ENCODE measurements around the gene LACTBL1.

The LACTBL1 gene

GRCh38 chr1:22914633-22915217 is 57.9 kb downstream of the LACTBL1 start:
- in situ Hi-C loops (cut with MboI; ENCODE audit: low sequenced_read_pairs): no loop called here

DNA sequence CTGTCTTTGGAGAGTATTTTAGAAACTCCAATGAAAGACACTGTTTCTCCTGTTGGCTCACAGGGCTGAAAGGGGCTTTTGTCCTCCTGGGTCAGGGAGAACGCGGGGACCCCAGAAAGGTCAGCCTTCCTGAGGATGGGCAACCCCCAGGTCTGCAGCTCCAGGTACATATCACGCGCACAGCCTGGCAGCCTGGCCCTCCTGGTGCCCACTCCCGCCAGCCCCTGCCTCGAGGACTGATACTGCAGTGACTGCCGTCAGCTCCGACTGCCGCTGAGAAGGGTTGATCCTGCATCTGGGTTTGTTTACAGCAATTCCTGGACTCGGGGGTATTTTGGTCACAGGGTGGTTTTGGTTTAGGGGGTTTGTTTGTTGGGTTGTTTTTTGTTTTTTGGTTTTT is 58.5 kb downstream of the LACTBL1 start:
- in situ Hi-C loops (cut with MboI; ENCODE audit: low sequenced_read_pairs): no loop called here

- in situ Hi-C loops (cut with MboI; ENCODE audit: low sequenced_read_pairs): no loop called here
These were observed 59.1 kb downstream of the LACTBL1 start for GRCh38 chr1:22913421-22914141.

- in situ Hi-C loops (cut with MboI; ENCODE audit: low sequenced_read_pairs): no loop called here
These were observed 60.4 kb downstream of the LACTBL1 start for GRCh38 chr1:22912311-22912710.

- in situ Hi-C loops (cut with MboI; ENCODE audit: low sequenced_read_pairs): no loop called here
These were observed 61.5 kb downstream of the LACTBL1 start for GRCh38 chr1:22910986-22911651.

DNA sequence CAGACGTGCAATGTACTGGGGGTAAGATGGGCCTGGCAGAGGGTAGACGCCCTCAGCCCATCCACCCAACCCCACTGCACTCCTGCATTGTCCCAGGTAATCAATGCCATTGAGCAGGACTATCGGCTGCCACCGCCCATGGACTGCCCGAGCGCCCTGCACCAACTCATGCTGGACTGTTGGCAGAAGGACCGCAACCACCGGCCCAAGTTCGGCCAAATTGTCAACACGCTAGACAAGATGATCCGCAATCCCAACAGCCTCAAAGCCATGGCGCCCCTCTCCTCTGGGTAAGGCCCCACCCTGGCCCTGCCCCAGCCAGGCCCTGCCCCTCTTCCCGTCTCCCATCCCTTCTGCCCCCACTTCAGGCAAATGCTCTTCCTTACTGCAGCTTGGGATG is 62.4 kb downstream of the LACTBL1 start:
- in situ Hi-C loops (cut with MboI; ENCODE audit: low sequenced_read_pairs): no loop called here

GRCh38 chr1:22908880-22909426 is 63.7 kb downstream of the LACTBL1 start:
- in situ Hi-C loops (cut with MboI; ENCODE audit: low sequenced_read_pairs): no loop called here

- in situ Hi-C loops (cut with MboI; ENCODE audit: low sequenced_read_pairs): no loop called here
These were observed 65.1 kb downstream of the LACTBL1 start for GRCh38 chr1:22907528-22907927.

- in situ Hi-C loops (cut with MboI; ENCODE audit: low sequenced_read_pairs): no loop called here
These were observed 65.7 kb downstream of the LACTBL1 start for GRCh38 chr1:22906968-22907367.

DNA sequence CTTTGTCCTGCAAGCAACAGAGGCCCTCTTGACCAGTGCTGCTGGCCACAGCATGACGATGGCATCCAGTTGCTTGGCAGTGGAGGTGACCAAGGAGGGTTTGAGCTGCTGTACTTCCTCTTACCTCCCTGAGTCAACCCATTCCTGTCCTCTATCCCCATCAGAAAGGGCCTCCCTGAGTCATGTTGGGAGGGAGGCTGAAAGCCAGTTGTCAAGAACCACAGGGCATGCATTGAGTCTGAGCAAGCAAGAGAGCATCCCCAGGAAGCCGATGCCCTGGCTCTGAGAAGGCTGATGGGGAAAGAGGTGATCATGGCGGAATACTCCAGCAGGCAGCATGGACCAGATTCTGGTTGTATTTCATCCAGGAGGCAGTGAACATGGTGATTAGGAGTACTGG is 69.6 kb downstream of the LACTBL1 start:
- in situ Hi-C loops (cut with MboI; ENCODE audit: low sequenced_read_pairs): no loop called here
